GM12892 (cell line): ENCODE results near the gene CACNA2D2.

Experiments used
- POLR2A ChIP-seq: IDR thresholded peaks from 2 replicates; pipeline ENCODE4 v1.6.1; 2011; ENCODE audit warnings: low read depth, low read length, control low read depth
- POLR2AphosphoS5 ChIP-seq: IDR thresholded peaks from 2 replicates; pipeline ENCODE4 v1.6.1; 2011; ENCODE audit warnings: low read depth, low read length, control low read depth

DNA sequence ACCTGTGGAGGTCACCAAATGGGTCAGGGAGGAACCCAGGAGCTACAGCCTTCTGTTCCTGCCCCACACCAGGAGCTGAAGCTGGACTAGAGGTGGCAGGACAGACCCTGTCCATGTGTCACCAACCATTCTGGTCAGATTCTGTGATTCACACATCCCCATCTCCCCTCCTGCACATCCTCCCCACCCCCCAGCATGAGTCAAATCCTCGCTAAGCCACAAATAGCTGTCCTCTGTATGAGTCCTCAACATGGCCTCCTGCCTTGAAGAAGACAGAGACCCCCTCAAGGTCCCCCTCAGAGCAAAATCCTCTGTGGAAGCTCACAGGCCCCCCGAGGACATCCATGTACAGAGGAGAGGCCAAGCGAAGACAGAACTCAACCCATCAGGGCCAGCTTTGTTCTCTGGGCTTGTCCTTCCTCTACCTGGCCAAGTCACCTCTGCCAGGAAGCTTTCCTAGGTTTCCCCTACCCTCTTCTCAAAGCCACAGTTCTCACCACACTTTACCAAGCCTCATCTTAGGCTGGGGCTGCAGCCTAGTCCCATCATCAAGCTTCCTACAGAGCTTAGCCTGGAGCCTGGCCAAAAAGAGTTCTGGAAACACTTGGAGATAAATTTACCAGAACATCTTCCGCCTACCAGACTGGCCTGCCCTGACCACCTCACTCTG, 17.1 kb downstream of the CACNA2D2 start:
- TF ChIP-seq POLR2AphosphoS5 (no peak), POLR2A (no peak)
